HUES64 (cell line): Measurements from ENCODE around the gene FOXN3.

Experiments
- H3K27ac ChIP-seq: 2 replicates; pipeline ENCODE4 v1.7.0; 2013; ENCODE audit warnings: low read depth, low read length, inconsistent platforms
- H3K27me3 ChIP-seq: 2 replicates; pipeline ENCODE4 v1.6.1; 2013; ENCODE audit warnings: mild to moderate bottlenecking, low read length; ENCODE audit not compliant: insufficient read depth
- H3K36me3 ChIP-seq: 2 replicates; pipeline ENCODE4 v1.6.1; 2013; ENCODE audit warnings: mild to moderate bottlenecking, low read length; ENCODE audit not compliant: insufficient read depth
- H3K4me1 ChIP-seq: 2 replicates; pipeline ENCODE4 v1.6.1; 2013; ENCODE audit warnings: mild to moderate bottlenecking, low read length, moderate library complexity; ENCODE audit not compliant: insufficient read depth
- H3K4me3 ChIP-seq: 2 replicates; pipeline ENCODE4 v1.5.1; 2013; ENCODE audit warnings: mild to moderate bottlenecking, low read length, moderate library complexity
- H3K9ac ChIP-seq: 2 replicates; pipeline ENCODE4 v1.6.1; 2013; ENCODE audit warnings: mild to moderate bottlenecking, low read depth, low read length
- H3K9me3 ChIP-seq: 2 replicates; pipeline ENCODE4 v1.6.1; 2013; ENCODE audit warnings: low read depth, low read length; ENCODE audit not compliant: insufficient read depth
- WGBS: fragments of 150-250, 120-280 bp; methylation state at CpG from one replicate; pipeline ENCODE4 v1.1.7; 2013; ENCODE audit warnings: missing lambda C conversion rate; 5-methylcytosine and 5-hydroxymethylcytosine counted together

Gene FOXN3

DNA sequence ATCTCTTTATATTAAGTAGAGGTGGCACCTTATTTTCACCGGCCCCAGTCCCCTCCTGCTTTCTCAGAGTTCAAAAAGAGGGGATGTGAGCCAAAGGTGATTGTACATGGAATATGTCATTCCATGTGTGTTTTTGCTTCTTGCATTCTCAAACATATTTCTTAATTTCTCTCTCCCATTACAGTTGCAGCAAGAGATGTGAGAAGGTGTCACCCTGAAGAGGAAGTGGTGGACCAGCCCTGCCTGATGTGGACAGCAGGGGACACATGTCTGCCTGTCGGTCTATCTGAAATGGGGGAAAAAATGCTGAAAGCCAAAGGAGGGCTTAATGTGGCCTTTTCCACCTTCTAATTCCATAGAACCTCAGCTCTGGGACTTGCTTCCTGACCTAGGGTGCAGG lies 1.9 kb upstream of the FOXN3 start:
- peaks cover 31% of the 10 kb centered on the region for H3K4me1 ChIP-seq
- no peak overlapping the region for H3K4me3 ChIP-seq
- WGBS: 90% methylated on average over 2 of the region's 2 CpGs
- no peaks in the 10 kb centered on the region for H3K9me3 ChIP-seq
- H3K9ac ChIP-seq: no peak overlapping the region
- H3K27me3 ChIP-seq: no peaks in the 10 kb centered on the region
- peaks cover 7% of the 10 kb centered on the region; the same call in 1 of the 2 replicates for H3K36me3 ChIP-seq
- H3K27ac ChIP-seq: no peak overlapping the region

GRCh38 chr14:89418452-89418851 lies 1.4 kb upstream of the FOXN3 start:
- Histone ChIP-seq H3K4me1 (peaks cover 26% of the 10 kb centered on the region), H3K27me3 (no peaks in the 10 kb centered on the region), H3K9ac (no peak overlapping the region), H3K27ac (no peak overlapping the region), H3K36me3 (peaks cover 7% of the 10 kb centered on the region; the same call in 1 of the 2 replicates), H3K4me3 (peak overlapping the region; percentile 69), H3K9me3 (no peaks in the 10 kb centered on the region)
- 69% methylated on average over 7 of the region's 7 CpGs for WGBS

GRCh38 chr14:89417465-89418225 lies 612 bp upstream of the FOXN3 start:
- Histone ChIP-seq H3K4me3 (peak overlapping the region; percentile 69), H3K4me1 (peaks cover 19% of the 10 kb centered on the region), H3K9me3 (no peaks in the 10 kb centered on the region), H3K27me3 (no peaks in the 10 kb centered on the region), H3K9ac (peak overlapping the region; percentile 74), H3K36me3 (peaks cover 11% of the 10 kb centered on the region), H3K27ac (peak overlapping the region; percentile 81)
- 2% methylated on average over 51 of the region's 51 CpGs for WGBS

- Histone ChIP-seq H3K4me1 (peaks cover 17% of the 10 kb centered on the region), H3K27me3 (no peaks in the 10 kb centered on the region), H3K9ac (peak overlapping the region; percentile 88), H3K9me3 (no peaks in the 10 kb centered on the region), H3K27ac (peak overlapping the region; percentile 88), H3K36me3 (peaks cover 25% of the 10 kb centered on the region), H3K4me3 (peak overlapping the region; percentile 69)
- under 1% methylated on average over 98 of the region's 98 CpGs for WGBS
Observed at GRCh38 chr14:89416002-89416995, 734 bp downstream of the FOXN3 start.

GRCh38 chr14:89415159-89415558 lies 1.9 kb downstream of the FOXN3 start:
- peak overlapping the region; percentile 69 for H3K4me3 ChIP-seq
- 82% methylated on average over 5 of the region's 5 CpGs for WGBS

GRCh38 chr14:89411976-89412375 lies 5.1 kb downstream of the FOXN3 start:
- Histone ChIP-seq H3K4me3 (no peak overlapping the region), H3K27me3 (no peaks in the 10 kb centered on the region), H3K9ac (no peak overlapping the region), H3K9me3 (no peaks in the 10 kb centered on the region), H3K27ac (no peak overlapping the region), H3K4me1 (peaks cover 38% of the 10 kb centered on the region), H3K36me3 (peaks cover 53% of the 10 kb centered on the region)
- 97% methylated on average over 11 of the region's 11 CpGs for WGBS

More at GRCh38 chr14:89415159-89415558, 1.9 kb downstream of the FOXN3 start:
- Histone ChIP-seq H3K27ac (no peak overlapping the region), H3K9me3 (no peaks in the 10 kb centered on the region), H3K27me3 (no peaks in the 10 kb centered on the region), H3K4me1 (peaks cover 20% of the 10 kb centered on the region), H3K36me3 (peaks cover 36% of the 10 kb centered on the region), H3K9ac (no peak overlapping the region)

DNA sequence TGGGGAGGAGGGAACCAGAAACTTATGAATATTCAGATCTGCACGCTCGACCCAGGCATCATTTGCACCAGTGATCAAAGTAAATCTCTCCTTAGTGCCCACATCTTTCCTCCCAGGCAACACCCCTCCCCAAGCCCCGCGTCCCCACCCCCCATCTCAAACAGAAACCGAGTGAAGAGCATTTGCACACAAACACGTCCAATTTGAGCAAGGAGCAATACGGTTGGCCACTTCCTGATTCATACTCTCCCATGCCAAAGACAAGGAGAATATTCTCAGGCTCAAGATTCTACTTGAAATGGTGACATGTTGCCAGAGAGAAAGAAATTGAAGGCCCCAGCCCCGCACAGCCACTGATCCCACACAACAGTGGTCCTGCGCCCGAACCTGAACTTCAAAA lies 7.1 kb downstream of the FOXN3 start:
- Histone ChIP-seq H3K36me3 (peaks cover 65% of the 10 kb centered on the region), H3K4me1 (peaks cover 36% of the 10 kb centered on the region), H3K9me3 (no peaks in the 10 kb centered on the region), H3K27ac (no peak overlapping the region), H3K4me3 (no peak overlapping the region), H3K27me3 (no peaks in the 10 kb centered on the region), H3K9ac (no peak overlapping the region)
- 76% methylated on average over 10 of the region's 10 CpGs for whole genome bisulfite sequencing

DNA sequence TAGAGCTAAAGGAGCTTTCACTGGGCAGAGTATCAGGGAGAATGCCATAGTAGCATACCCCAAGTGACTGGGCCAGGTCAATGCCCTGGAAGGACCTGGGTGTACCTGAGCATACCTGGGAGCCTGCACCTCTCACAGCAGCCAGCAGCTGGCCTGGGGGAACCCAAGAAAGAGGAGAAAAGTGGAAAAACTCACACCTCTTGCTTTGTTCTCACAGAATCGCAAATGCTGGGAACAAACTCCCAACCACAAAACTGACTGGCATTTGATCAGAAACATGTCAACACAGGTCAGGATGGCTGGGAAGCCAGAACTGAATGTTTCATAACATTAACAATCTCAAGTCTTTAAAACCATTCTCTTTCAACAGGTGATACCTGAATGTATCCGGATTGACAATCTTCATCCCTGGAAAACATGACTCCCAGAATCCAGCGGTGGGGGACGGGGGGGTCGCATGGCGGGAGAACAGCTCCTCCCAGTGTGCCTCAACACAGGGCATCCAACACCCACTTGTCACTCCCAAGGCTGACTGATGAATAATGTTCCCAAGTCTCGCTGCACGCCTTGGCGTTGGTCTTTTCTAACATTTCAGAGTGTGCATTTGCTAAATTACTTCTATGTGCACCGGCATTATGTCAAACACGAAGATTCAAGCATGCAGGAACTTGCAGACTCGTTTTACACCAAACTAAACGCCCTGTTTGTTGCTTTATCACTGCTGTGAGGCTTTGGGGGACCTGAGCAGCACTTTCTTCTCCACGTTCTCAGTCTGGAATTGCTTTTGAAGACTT lies 7.9 kb downstream of the FOXN3 start:
- Histone ChIP-seq H3K9ac (no peak overlapping the region), H3K4me1 (peaks cover 34% of the 10 kb centered on the region), H3K27ac (peak overlapping the region; percentile 5; the same call in 1 of the 2 replicates), H3K9me3 (no peaks in the 10 kb centered on the region), H3K27me3 (no peaks in the 10 kb centered on the region), H3K36me3 (peaks cover 68% of the 10 kb centered on the region), H3K4me3 (no peak overlapping the region)
- WGBS: 84% methylated on average over 12 of the region's 14 CpGs

GRCh38 chr14:89407856-89408255 lies 9.2 kb downstream of the FOXN3 start:
- no peak overlapping the region for H3K4me3 ChIP-seq
- peaks cover 65% of the 10 kb centered on the region for H3K36me3 ChIP-seq
- H3K9me3 ChIP-seq: no peaks in the 10 kb centered on the region
- peaks cover 37% of the 10 kb centered on the region for H3K4me1 ChIP-seq
- H3K27ac ChIP-seq: peak overlapping the region; percentile 7
- H3K27me3 ChIP-seq: no peaks in the 10 kb centered on the region
- no peak overlapping the region for H3K9ac ChIP-seq
- 75% methylated on average over 2 of the region's 4 CpGs for WGBS

DNA sequence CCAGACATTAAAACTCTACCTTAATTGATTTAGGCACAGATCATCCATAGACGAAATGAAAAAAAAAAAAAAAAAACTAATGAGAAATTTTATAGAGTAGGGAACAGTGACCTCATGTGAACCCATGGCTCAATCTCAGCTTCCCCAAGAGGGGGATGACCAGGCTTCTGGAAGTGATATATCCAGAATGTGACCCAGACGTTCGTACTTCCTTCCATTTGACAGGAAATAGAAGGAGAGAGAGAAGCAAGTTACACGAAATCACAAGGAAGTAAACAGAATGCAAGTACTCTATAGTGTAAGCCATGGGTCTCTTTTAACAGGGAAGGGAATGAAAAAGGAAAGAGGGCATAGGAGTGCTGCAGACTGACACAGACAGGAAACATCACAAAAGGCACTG lies 10.1 kb downstream of the FOXN3 start:
- H3K36me3 ChIP-seq: peaks cover 56% of the 10 kb centered on the region
- H3K4me3 ChIP-seq: no peak overlapping the region
- H3K9ac ChIP-seq: no peak overlapping the region
- 58% methylated on average over 3 of the region's 4 CpGs for WGBS
- peaks cover 44% of the 10 kb centered on the region for H3K4me1 ChIP-seq
- no peaks in the 10 kb centered on the region for H3K9me3 ChIP-seq
- H3K27me3 ChIP-seq: no peaks in the 10 kb centered on the region
- peak overlapping the region; percentile 32; the same call in 1 of the 2 replicates for H3K27ac ChIP-seq
